Measurements from ENCODE around the gene DYNLT1. TPM values are rescaled to one million over a fixed set of nuclear protein-coding genes. Genes with fewer than 3 reads are reported as not detected.

Gene DYNLT1
- total and polyA plus RNA-seq, 2 of the 4 experiments (the other 2 are of a cell fraction), result 235 to 349 TPM

DNA sequence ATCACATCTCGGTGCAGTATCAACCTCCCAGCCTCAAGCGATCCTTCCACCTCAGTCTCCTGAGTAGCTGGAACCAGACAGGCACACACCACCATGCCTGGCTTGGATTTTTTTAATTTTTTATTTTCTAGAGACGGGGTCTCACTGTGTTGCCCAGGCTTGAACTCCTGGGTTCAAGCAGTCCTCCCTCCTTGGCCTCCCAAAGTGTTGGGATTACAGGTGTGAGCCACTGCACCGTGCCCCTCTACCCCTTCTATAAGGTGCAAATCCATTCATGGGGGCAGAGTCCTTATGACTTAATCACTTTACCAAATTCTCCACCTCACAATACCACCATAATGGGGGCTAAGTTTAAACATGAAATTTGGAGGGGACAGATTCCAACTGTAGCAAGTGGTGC is 47.0 kb downstream of the DYNLT1 start:
- ChIA-PET POLR2A (ENCODE audit: unreplicated experiment) (no interaction called here), CTCF (no interaction called here)
- BruUV-seq (replicated peaks), result no TSS peak
- H3K27ac ChIP-seq (ENCODE audit: insufficient read depth, low read length), result no peak overlapping the region
- TF ChIP-seq MAZ (IDR thresholded peaks at IDR 0.05; ENCODE audit: borderline replicate concordance, low read depth, low read length), result no peak
- no peak for TF ChIP-seq RCOR1 (IDR thresholded peaks at IDR 0.05; ENCODE audit: insufficient replicate concordance, low read length)
- TF ChIP-seq RAD21 (IDR thresholded peaks at IDR 0.05; ENCODE audit: low read length), result no peak
- no peak for TF ChIP-seq RFX5 (IDR thresholded peaks at IDR 0.05; ENCODE audit: low read depth, low read length)
- TF ChIP-seq MAFK (IDR thresholded peaks at IDR 0.05; ENCODE audit: low read depth, low read length), result no peak
- TF ChIP-seq, protein P1, sequence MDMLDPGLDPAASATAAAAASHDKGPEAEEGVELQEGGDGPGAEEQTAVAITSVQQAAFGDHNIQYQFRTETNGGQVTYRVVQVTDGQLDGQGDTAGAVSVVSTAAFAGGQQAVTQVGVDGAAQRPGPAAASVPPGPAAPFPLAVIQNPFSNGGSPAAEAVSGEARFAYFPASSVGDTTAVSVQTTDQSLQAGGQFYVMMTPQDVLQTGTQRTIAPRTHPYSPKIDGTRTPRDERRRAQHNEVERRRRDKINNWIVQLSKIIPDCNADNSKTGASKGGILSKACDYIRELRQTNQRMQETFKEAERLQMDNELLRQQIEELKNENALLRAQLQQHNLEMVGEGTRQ (IDR thresholded peaks at IDR 0.05; ENCODE audit: low read depth, low read length), result no peak
- no peak for TF ChIP-seq CHD1 (IDR thresholded peaks at IDR 0.05; ENCODE audit: low read depth, low read length)
- H3K4ac ChIP-seq (ENCODE audit: low read depth, low read length), result no peak overlapping the region
- intact Hi-C loops (cut with micrococcal nuclease) (loop anchor here (1.0 kb wide), 1 partner anchor 94 kb away; no protein-coding TSS in a partner anchor), in situ Hi-C loops (cut with MboI; ENCODE audit: low sequenced_read_pairs) (no loop called here), dilution Hi-C loops (cut with HindIII; ENCODE audit: low sequenced_read_pairs, unreplicated experiment) (no loop called here)
- no peak overlapping the region for H3K18ac ChIP-seq (ENCODE audit: low read depth, low read length)
- H3K9ac ChIP-seq (ENCODE audit: low read depth, low read length), result no peak overlapping the region
- no peak overlapping the region for H4K8ac ChIP-seq (ENCODE audit: low read depth in 2 of 2, low read length in 2 of 2)
- H2BK15ac ChIP-seq (ENCODE audit: low read depth, low read length), result no peak overlapping the region
- H2AK5ac ChIP-seq (ENCODE audit: low read depth, low read length), result no peak overlapping the region
- H3K4me2 ChIP-seq (ENCODE audit: low read depth, low read length), result no peak overlapping the region
- H3K14ac ChIP-seq (replicated peaks; ENCODE audit: low read depth, low read length), result no peak overlapping the region
- no peak for DNase-seq
- no peaks in the 10 kb centered on the region for H3K27me3 ChIP-seq (ENCODE audit: control insufficient read depth, insufficient read depth, low read length)
- no peak overlapping the region for H2AFZ ChIP-seq (replicated peaks; ENCODE audit: low read length, poor library complexity)
- H3K36me3 ChIP-seq (ENCODE audit: control insufficient read depth, insufficient read depth, low read length), result peaks cover 29% of the 10 kb centered on the region
- H3K23ac ChIP-seq (ENCODE audit: low read depth, low read length), result no peak overlapping the region
- peaks cover 8% of the 10 kb centered on the region for H3K9me1 ChIP-seq (ENCODE audit: insufficient read depth, low read length)
- H3K56ac ChIP-seq (ENCODE audit: extremely low read depth, insufficient read depth, low read length), result no peak overlapping the region
- no peak overlapping the region for H2BK5ac ChIP-seq (ENCODE audit: low read depth, low read length, poor library complexity, severe bottlenecking)
- no peak overlapping the region for H3K4me3 ChIP-seq (ENCODE audit: insufficient read depth, low read depth, low read length)
- peaks cover 13 to 21% of the 10 kb centered on the region in 2 experiments; a peak in 3 of 4 replicates for H3K79me1 ChIP-seq (ENCODE audit: low read depth in 1 of 2, low read length in 2 of 2)
- H3K4me1 ChIP-seq (ENCODE audit: control insufficient read depth, insufficient read depth, low read length), result peaks cover 3% of the 10 kb centered on the region; the same call in 1 of the 2 replicates
- H2AK9ac ChIP-seq (replicated peaks; ENCODE audit: low read depth, low read length, poor library complexity), result no peak overlapping the region
- H4K20me1 ChIP-seq (ENCODE audit: insufficient read depth, low read length), result no peaks in the 10 kb centered on the region
- no peak overlapping the region for H2BK120ac ChIP-seq (ENCODE audit: low read depth, low read length)
- H2BK20ac ChIP-seq (ENCODE audit: low read depth, low read length), result no peak overlapping the region
- ATAC-seq (ENCODE audit: low read depth), result no peak
- no peaks in the 10 kb centered on the region for H3K9me3 ChIP-seq (ENCODE audit: control insufficient read depth, insufficient read depth, low read length)
- H4K91ac ChIP-seq (ENCODE audit: insufficient read depth, low read depth, low read length), result no peak overlapping the region
- no peak overlapping the region for H4K5ac ChIP-seq (ENCODE audit: low read depth, low read length)
- no CpG with 5 or more reads among the region's 4 CpGs for WGBS, 2 experiments (ENCODE audit: extremely low coverage in 2 of 2, insufficient read length in 1 of 2)

Data from IMR-90 (cell line).